ENCODE results near the gene GALNT3. TPM values are rescaled to one million over a fixed set of nuclear protein-coding genes. Genes with fewer than 3 reads are reported as not detected.

The GALNT3 gene
- total RNA-seq, 1 donor from 2014 or later, result 28.7 TPM

DNA sequence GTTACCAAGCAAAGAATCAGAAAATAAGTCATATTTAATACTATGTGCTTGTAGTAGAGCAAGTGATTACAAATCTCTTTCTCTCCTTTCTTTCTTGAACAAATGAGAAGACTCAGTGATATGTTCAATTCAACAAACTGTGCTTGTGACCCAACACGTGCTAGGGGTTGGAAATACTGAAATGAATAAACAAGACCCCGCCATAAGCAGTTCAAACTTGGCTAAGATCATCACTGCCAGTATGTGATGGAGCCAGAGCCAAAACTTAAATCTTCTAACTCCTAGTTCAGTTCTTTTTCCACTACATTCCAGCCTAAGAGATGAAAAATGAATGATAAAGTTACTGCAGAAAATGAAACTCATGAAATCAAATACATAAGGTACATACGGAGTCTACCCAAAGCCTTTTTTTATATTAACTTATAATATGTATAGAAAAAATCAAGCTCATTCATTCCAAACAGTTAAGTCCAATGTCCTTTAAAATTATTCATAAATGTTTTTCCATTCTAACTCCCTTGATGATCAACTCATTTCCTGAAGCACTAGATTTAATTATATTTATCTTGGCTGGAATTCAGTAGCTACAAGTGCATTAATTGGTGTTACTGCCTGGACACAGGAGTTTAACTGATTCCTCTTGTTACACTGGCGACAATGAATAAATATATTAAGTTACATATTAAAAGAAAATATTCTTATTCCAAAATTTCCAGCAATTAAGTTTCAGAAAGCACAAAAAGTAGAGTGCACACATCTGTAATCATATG is 36.0 kb downstream of the GALNT3 start:
- no peak overlapping the region for H3K4me3 ChIP-seq (ENCODE audit: low read depth, low read length)
- DNase-seq (ENCODE audit: low read depth), result no peak
- TF ChIP-seq, protein P1, sequence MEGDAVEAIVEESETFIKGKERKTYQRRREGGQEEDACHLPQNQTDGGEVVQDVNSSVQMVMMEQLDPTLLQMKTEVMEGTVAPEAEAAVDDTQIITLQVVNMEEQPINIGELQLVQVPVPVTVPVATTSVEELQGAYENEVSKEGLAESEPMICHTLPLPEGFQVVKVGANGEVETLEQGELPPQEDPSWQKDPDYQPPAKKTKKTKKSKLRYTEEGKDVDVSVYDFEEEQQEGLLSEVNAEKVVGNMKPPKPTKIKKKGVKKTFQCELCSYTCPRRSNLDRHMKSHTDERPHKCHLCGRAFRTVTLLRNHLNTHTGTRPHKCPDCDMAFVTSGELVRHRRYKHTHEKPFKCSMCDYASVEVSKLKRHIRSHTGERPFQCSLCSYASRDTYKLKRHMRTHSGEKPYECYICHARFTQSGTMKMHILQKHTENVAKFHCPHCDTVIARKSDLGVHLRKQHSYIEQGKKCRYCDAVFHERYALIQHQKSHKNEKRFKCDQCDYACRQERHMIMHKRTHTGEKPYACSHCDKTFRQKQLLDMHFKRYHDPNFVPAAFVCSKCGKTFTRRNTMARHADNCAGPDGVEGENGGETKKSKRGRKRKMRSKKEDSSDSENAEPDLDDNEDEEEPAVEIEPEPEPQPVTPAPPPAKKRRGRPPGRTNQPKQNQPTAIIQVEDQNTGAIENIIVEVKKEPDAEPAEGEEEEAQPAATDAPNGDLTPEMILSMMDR (conservative IDR thresholded peaks at IDR 0.05; ENCODE audit: low read depth, low read length), result no peak

DNA sequence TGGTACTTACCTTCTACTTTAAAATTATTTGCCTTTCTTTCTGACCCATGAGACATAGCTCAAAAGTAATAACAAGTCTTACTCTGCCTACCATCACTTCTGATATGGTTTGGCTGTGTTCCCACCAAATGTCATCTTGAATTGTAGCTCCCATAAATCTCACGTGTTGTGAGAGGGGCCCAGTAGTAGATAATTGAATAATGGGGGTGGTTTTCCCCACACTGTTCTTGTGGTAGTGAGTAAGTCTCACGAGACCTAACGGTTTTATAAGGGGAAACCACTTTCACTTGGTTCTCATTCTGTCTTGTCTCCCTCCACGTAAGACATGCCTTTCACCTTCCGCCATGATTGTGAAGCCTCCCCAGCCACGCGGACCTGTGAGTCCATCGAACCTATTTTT is 47.5 kb downstream of the GALNT3 start:
- no peak overlapping the region for H3K4me3 ChIP-seq (ENCODE audit: low read depth, low read length)
- TF ChIP-seq, protein P1 (conservative IDR thresholded peaks at IDR 0.05; ENCODE audit: low read depth, low read length), result no peak
- no peak for DNase-seq (ENCODE audit: low read depth)

DNA sequence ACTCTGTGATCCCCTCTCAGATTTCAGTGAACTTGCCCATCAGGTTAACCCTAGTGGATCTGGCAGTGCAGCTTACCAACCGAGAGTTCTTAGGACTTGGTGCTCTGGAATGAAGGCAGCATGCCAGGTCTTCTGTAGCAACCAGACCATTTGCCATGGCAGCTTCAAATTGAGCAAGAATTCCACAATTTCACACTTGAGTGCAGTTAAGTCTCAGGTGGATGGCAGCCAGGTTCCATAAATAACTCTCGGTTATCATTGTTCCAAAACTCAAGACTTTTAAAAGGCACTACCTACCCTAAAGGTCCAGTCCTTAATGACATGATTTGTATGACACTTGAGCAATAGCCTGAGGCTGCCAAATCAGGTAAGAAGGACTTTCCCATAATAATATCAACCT is 48.1 kb downstream of the GALNT3 start:
- H3K4me3 ChIP-seq (ENCODE audit: low read depth, low read length), result no peak overlapping the region
- DNase-seq (ENCODE audit: low read depth), result peak; percentile 80
- TF ChIP-seq, protein P1 (conservative IDR thresholded peaks at IDR 0.05; ENCODE audit: low read depth, low read length), result no peak

DNA sequence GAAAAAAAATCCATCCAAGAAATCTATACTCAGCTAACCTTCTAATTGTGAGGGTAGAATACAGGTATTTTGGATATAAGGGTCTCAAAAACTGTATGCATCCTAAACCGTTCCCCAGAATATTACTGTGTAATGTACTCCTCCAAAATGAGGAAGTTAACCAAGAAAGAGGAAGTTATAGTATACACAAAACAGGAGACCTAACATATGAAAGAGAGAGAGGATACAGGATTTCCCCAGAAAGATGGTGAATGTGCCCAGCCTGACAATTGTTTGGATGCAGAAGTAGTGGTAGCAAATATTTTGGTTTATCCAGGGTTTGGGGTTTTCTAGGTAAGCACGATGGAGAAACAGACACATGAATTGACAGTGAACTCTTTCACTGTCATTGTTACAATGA is 50.6 kb downstream of the GALNT3 start:
- DNase-seq (ENCODE audit: low read depth), result no peak
- H3K4me3 ChIP-seq (ENCODE audit: low read depth, low read length), result no peak overlapping the region
- TF ChIP-seq, protein P1 (conservative IDR thresholded peaks at IDR 0.05; ENCODE audit: low read depth, low read length), result no peak

DNA sequence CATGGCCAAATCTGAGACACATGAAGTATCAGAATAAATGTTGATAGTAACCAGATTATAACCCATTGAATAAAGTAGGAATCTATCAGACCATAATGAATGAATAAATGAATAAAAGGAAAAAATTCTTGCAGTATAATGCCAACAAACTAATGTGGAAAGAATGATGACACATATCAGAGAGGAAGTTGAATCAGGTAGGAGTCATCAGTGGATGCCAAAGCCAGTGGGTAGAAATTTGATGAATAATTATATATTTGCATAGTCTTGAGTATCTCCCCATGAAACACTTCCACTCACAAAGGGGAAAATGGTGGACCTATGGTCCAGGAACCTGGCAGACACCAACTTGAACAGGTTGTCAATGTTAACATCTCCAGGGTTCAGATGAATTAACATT is 68.6 kb downstream of the GALNT3 start:
- no peak overlapping the region for H3K4me3 ChIP-seq (ENCODE audit: low read depth, low read length)
- peak; percentile 42 for DNase-seq (ENCODE audit: low read depth)
- TF ChIP-seq, protein P1 (conservative IDR thresholded peaks at IDR 0.05; ENCODE audit: low read depth, low read length), result no peak

DNA sequence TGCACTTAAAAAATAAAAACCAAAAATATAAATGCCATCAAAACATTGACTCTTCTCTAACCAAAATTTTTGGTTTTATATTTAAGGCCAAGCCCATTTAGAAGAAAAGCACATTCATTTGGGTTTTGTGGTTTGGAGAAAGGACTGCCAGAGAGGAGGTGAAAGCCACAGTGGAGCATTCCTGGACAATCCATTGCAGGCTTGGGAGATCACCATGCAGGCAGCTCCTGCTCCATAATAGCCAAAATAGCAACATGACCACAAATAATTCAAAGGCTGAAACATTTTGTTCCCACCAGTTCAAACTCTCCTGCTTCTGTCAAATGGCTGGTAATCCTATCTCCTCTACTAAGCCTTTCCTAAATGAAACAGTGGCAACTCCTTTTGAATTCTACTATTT is 73.5 kb downstream of the GALNT3 start:
- H3K4me3 ChIP-seq (ENCODE audit: low read depth, low read length), result no peak overlapping the region
- no peak for DNase-seq (ENCODE audit: low read depth)
- TF ChIP-seq, protein P1 (conservative IDR thresholded peaks at IDR 0.05; ENCODE audit: low read depth, low read length), result no peak

Data from epithelial cell of proximal tubule (primary cell).